ENCODE data around the gene NCK1. TPM values are rescaled to one million over a fixed set of nuclear protein-coding genes. Genes with fewer than 3 reads are reported as not detected.

Gene NCK1
- total and polyA plus RNA-seq, 2 experiments from 2014 or later, result 28.4 to 28.7 TPM

- Mint-ChIP-seq H3K27me3 (ENCODE audit: insufficient read depth, low read depth, poor library complexity) (peaks cover 11% of the 10 kb centered on the region), H3K4me3 (no peak overlapping the region; the same call in 2 of the 3 replicates), H3K4me1 (peaks cover 40% of the 10 kb centered on the region), H3K27ac (peak overlapping the region; percentile 78), H3K9me3 (no peaks in the 10 kb centered on the region), H3K36me3 (ENCODE audit: low read depth) (peaks cover 16% of the 10 kb centered on the region)
- Histone ChIP-seq H3K4me1 (ENCODE audit: insufficient read depth) (peaks cover 17% of the 10 kb centered on the region; the same call in 1 of the 2 replicates), H3K4me2 (no peak overlapping the region), H3K27me3 (ENCODE audit: insufficient read depth) (no peaks in the 10 kb centered on the region), H4K20me1 (replicated peaks; ENCODE audit: insufficient read depth) (0 out of 2 replicates have a peak, but pooled peaks cover 3% of the 10 kb centered on the region), H3F3A (replicated peaks; ENCODE audit: low read depth) (no peaks in the 10 kb centered on the region), H3K79me2 (replicated peaks; ENCODE audit: insufficient read depth) (peaks cover 23% of the 10 kb centered on the region), H2AFZ (no peak overlapping the region), H3K36me3 (ENCODE audit: insufficient read depth) (no peaks in the 10 kb centered on the region), H3K27ac (ENCODE audit: low read depth) (no peak overlapping the region), H3K4me3 (no peak overlapping the region), H3K9me2 (ENCODE audit: insufficient read depth) (no peaks in the 10 kb centered on the region)
- DNase-seq (ENCODE audit: low spot score) (no peak), ATAC-seq (no peak)
- TF ChIP-seq EZH2phosphoT487 (IDR thresholded peaks at IDR 0.05; ENCODE audit: unreplicated experiment) (no peak), CREB1 (CRISPR knock-in tag; IDR thresholded peaks at IDR 0.05; ENCODE audit: low read depth) (no peak), NANOG (IDR thresholded peaks at IDR 0.05; ENCODE audit: borderline replicate concordance) (no peak)
Observed at GRCh38 chr3:136839556-136839931, 22.5 kb upstream of the NCK1 start.

- TF ChIP-seq EZH2 (IDR thresholded peaks at IDR 0.05; ENCODE audit: low read depth, unreplicated experiment) (no peak), ZNF462 (CRISPR knock-in tag; IDR thresholded peaks at IDR 0.05) (no peak), CREB1 (CRISPR knock-in tag; IDR thresholded peaks at IDR 0.05; ENCODE audit: low read depth) (no peak), POLR2AphosphoS5 (IDR thresholded peaks at IDR 0.05; ENCODE audit: low read depth) (no peak), REST (IDR thresholded peaks at IDR 0.05; ENCODE audit: unreplicated experiment) (no peak), ZNF114 (CRISPR knock-in tag; IDR thresholded peaks at IDR 0.05) (no peak), EZH2phosphoT487 (IDR thresholded peaks at IDR 0.05; ENCODE audit: unreplicated experiment) (no peak), ETS1 (IDR thresholded peaks at IDR 0.05) (no peak), JUNB (IDR thresholded peaks at IDR 0.05; ENCODE audit: unreplicated experiment) (no peak)
- Histone ChIP-seq H3K36me3 (ENCODE audit: insufficient read depth) (no peaks in the 10 kb centered on the region; the same call in 1 of the 2 replicates), H4K20me1 (replicated peaks; ENCODE audit: insufficient read depth) (0 out of 2 replicates have a peak, but pooled peaks cover 3% of the 10 kb centered on the region), H3F3A (replicated peaks; ENCODE audit: low read depth) (no peaks in the 10 kb centered on the region), H3K27ac (ENCODE audit: low read depth) (no peak overlapping the region), H3K27me3 (ENCODE audit: insufficient read depth) (no peaks in the 10 kb centered on the region), H3K4me1 (ENCODE audit: insufficient read depth) (peaks cover 17% of the 10 kb centered on the region; the same call in 1 of the 2 replicates), H3K4me3 (no peak overlapping the region), H3K79me2 (replicated peaks; ENCODE audit: insufficient read depth) (peaks cover 23% of the 10 kb centered on the region), H2AFZ (no peak overlapping the region), H3K4me2 (no peak overlapping the region), H3K9me2 (ENCODE audit: insufficient read depth) (no peaks in the 10 kb centered on the region)
- Mint-ChIP-seq H3K36me3 (ENCODE audit: low read depth) (peaks cover 21% of the 10 kb centered on the region), H3K27me3 (ENCODE audit: insufficient read depth, low read depth, poor library complexity) (peaks cover 11% of the 10 kb centered on the region), H3K9me3 (no peaks in the 10 kb centered on the region), H3K27ac (no peak overlapping the region), H3K4me3 (no peak overlapping the region), H3K4me1 (peaks cover 40% of the 10 kb centered on the region)
- ATAC-seq (no peak), DNase-seq (ENCODE audit: low spot score) (no peak)
Observed at GRCh38 chr3:136840252-136840651, 21.8 kb upstream of the NCK1 start.
